H1 (cell line): ENCODE results near the gene POLR2C. TPM values are rescaled to one million over a fixed set of nuclear protein-coding genes. Genes with fewer than 3 reads are reported as not detected.

Experiments used
- CTCF ChIA-PET: fragments of 300-600 bp; sonication (Branson Sonifier 250); formaldehyde crosslinking; loops from one replicate; lab custom pipeline; 2021; ENCODE audit not compliant: partially characterized antibody; lab: Charles Lee
- POLR2A ChIA-PET: fragments of 300-600 bp; sonication (Branson Sonifier 250); formaldehyde crosslinking; loops from one replicate; lab custom pipeline; 2021; ENCODE audit warnings: inconsistent platforms; ENCODE audit not compliant: partially characterized antibody; lab: Charles Lee
- DNase-seq, 2 experiments: peaks; one replicate each; pipeline versions ENCODE4 v3.0.0 to v3.0.0-alpha.2; 2010 to 2022; ENCODE audit warnings: low spot score in 2 of 2, low read depth in 1 of 2, mixed read lengths in 1 of 2
- FAIRE-seq: peaks from 2 replicates; lab custom pipeline; 2011; peaks lifted over from hg19 to GRCh38; lab: Jason Lieb, UNC
- H2AFZ ChIP-seq: 2 replicates; pipeline ENCODE4 v1.8.1; 2012; ENCODE audit warnings: low read length, inconsistent platforms
- H2AK5ac ChIP-seq: 2 replicates; pipeline ENCODE4 v1.6.1; 2013; ENCODE audit warnings: low read depth, low read length
- H2BK120ac ChIP-seq: replicated peaks from 2 replicates; pipeline ENCODE3; 2013; ENCODE audit warnings: low read depth, low read length, inconsistent platforms
- H2BK12ac ChIP-seq: 2 replicates; pipeline ENCODE4 v1.6.1; 2013; ENCODE audit warnings: low read depth, low read length
- H2BK15ac ChIP-seq: 2 replicates; pipeline ENCODE4 v1.6.1; 2013; ENCODE audit warnings: low read length
- H2BK20ac ChIP-seq: 2 replicates; pipeline ENCODE4 v1.6.1; 2013; ENCODE audit warnings: low read length
- H2BK5ac ChIP-seq: 2 replicates; pipeline ENCODE4 v1.6.1; 2013; ENCODE audit warnings: low read depth, low read length
- H3K14ac ChIP-seq: 2 replicates; pipeline ENCODE4 v1.6.1; 2013; ENCODE audit warnings: inconsistent platforms; ENCODE audit not compliant: insufficient read length
- H3K18ac ChIP-seq: 2 replicates; pipeline ENCODE4 v1.6.1; 2013; ENCODE audit warnings: low read length; ENCODE audit errors: extremely low read depth
- H3K23ac ChIP-seq: 2 replicates; pipeline ENCODE4 v1.6.1; 2013; ENCODE audit warnings: inconsistent platforms; ENCODE audit not compliant: insufficient read length
- H3K23me2 ChIP-seq: 2 replicates; pipeline ENCODE4 v1.6.1; 2013; ENCODE audit warnings: low read depth, low read length
- H3K27ac ChIP-seq: 2 replicates; pipeline ENCODE4 v1.6.1; 2011; ENCODE audit warnings: low read depth, low read length, inconsistent platforms
- H3K27me3 ChIP-seq, 4 experiments: replicated peaks in 1 of 4; 1 replicate in 1 of 4; 2 replicates in 3 of 4; pipeline versions ENCODE4 v1.6.1 to v1.8.1; 2011 to 2013; ENCODE audit warnings: low read length in 3 of 4, mild to moderate bottlenecking in 3 of 4, inconsistent platforms in 2 of 4, mixed read lengths in 2 of 4, moderate library complexity in 1 of 4; ENCODE audit not compliant: control insufficient read depth in 3 of 4, insufficient read depth in 3 of 4; ENCODE audit errors: extremely low read depth in 1 of 4
- H3K36me3 ChIP-seq, 4 experiments: 2 replicates each; pipeline versions ENCODE4 v1.6.1 to v1.8.1; 2011 to 2013; ENCODE audit warnings: mild to moderate bottlenecking in 4 of 4, low read length in 3 of 4, moderate library complexity in 2 of 4, control low read depth in 1 of 4, inconsistent platforms in 1 of 4; ENCODE audit not compliant: insufficient read depth in 4 of 4, control insufficient read depth in 2 of 4
- H3K4ac ChIP-seq: replicated peaks from 2 replicates; pipeline ENCODE3; 2013; ENCODE audit warnings: low read length, low read depth, mixed read lengths, inconsistent platforms; ENCODE audit not compliant: insufficient read length
- H3K4me1 ChIP-seq, 4 experiments: replicated peaks in 1 of 4; 1 replicate in 1 of 4; 2 replicates in 3 of 4; pipeline versions ENCODE4 v1.6.1 to v1.8.1; 2011 to 2013; ENCODE audit warnings: low read length in 3 of 4, inconsistent platforms in 2 of 4, mixed read lengths in 1 of 4; ENCODE audit not compliant: insufficient read depth in 4 of 4, control insufficient read depth in 3 of 4
- H3K4me2 ChIP-seq, 2 experiments: 2 replicates each; pipeline versions ENCODE4 v1.6.1 to v1.8.1; 2011 to 2013; ENCODE audit warnings: low read depth in 2 of 2, low read length in 2 of 2, control low read depth in 1 of 2, inconsistent platforms in 1 of 2, mild to moderate bottlenecking in 1 of 2; ENCODE audit not compliant: insufficient read depth in 1 of 2
- H3K4me3 ChIP-seq, 4 experiments: fragments of 200-600, 300-600 bp in 1 of 4; sonication (generic), shearing (Covaris generic), sonication (Bioruptor Twin) in 1 of 4; 2 replicates each; pipeline versions ENCODE4 v1.5.1 to v1.8.1; 2011 to 2016; ENCODE audit warnings: low read length in 4 of 4, low read depth in 3 of 4, control low read depth in 2 of 4, inconsistent platforms in 2 of 4, mild to moderate bottlenecking in 2 of 4, mixed read lengths in 1 of 4, moderate library complexity in 1 of 4; ENCODE audit not compliant: insufficient read depth in 2 of 4; ENCODE audit errors: extremely low read depth in 1 of 4
- H3K56ac ChIP-seq: replicated peaks from 2 replicates; pipeline ENCODE3; 2013; ENCODE audit warnings: low read depth, mild to moderate bottlenecking, mixed read lengths, low read length, inconsistent platforms; ENCODE audit not compliant: insufficient read length
- H3K79me1 ChIP-seq: 2 replicates; pipeline ENCODE4 v1.6.1; 2013; ENCODE audit warnings: low read depth, low read length, control low read depth
- H3K79me2 ChIP-seq, 2 experiments: 2 replicates each; pipeline versions ENCODE4 v1.6.1 to v1.8.1; 2012 to 2013; ENCODE audit warnings: low read length in 2 of 2, mild to moderate bottlenecking in 2 of 2, inconsistent platforms in 1 of 2; ENCODE audit not compliant: insufficient read depth in 2 of 2, control insufficient read depth in 1 of 2
- H3K9ac ChIP-seq, 4 experiments: replicated peaks in 1 of 4; 1 replicate in 1 of 4; 2 replicates in 3 of 4; pipeline versions ENCODE4 v1.6.1 to v1.8.1; 2011 to 2013; ENCODE audit warnings: low read depth in 3 of 4, low read length in 3 of 4, control low read depth in 2 of 4, mild to moderate bottlenecking in 2 of 4, moderate library complexity in 2 of 4, inconsistent platforms in 1 of 4; ENCODE audit errors: extremely low read depth in 1 of 4
- H3K9me3 ChIP-seq, 2 experiments: 2 replicates each; pipeline versions ENCODE4 v1.6.1 to v1.8.1; 2012 to 2013; ENCODE audit warnings: mild to moderate bottlenecking in 2 of 2, moderate library complexity in 2 of 2, control low read depth in 1 of 2, inconsistent platforms in 1 of 2, low read depth in 1 of 2, low read length in 1 of 2, mixed read lengths in 1 of 2; ENCODE audit not compliant: insufficient read depth in 2 of 2
- H4K20me1 ChIP-seq, 2 experiments: replicated peaks in 1 of 2; 2 replicates each; pipeline versions ENCODE3 to v1.8.1; 2011 to 2013; ENCODE audit warnings: inconsistent platforms in 2 of 2, low read length in 2 of 2, mild to moderate bottlenecking in 1 of 2; ENCODE audit not compliant: insufficient read depth in 2 of 2, control insufficient read depth in 1 of 2
- H4K5ac ChIP-seq: 2 replicates; pipeline ENCODE4 v1.6.1; 2013; ENCODE audit warnings: low read length, low read depth, mixed read lengths, inconsistent platforms; ENCODE audit not compliant: insufficient read length
- H4K8ac ChIP-seq: 2 replicates; pipeline ENCODE4 v1.8.0; 2013; ENCODE audit warnings: mild to moderate bottlenecking, moderate library complexity, low read length, inconsistent platforms; ENCODE audit not compliant: insufficient read depth; ENCODE audit errors: extremely low read depth
- H4K91ac ChIP-seq: replicated peaks from 2 replicates; pipeline ENCODE3; 2013; ENCODE audit warnings: low read length, mixed read lengths, inconsistent platforms; ENCODE audit not compliant: insufficient read length
- ASH2L ChIP-seq: fragments of 200-600, 300-600 bp; sonication (generic); IDR thresholded peaks from one replicate; pipeline ENCODE4 v1.7.1; 2017; ENCODE audit warnings: low read length
- BCL11A ChIP-seq, 2 experiments: IDR thresholded peaks; one replicate each; pipeline ENCODE4 v1.6.1; 2011; ENCODE audit warnings: low read depth in 2 of 2, low read length in 2 of 2, mild to moderate bottlenecking in 2 of 2
- CBX5 ChIP-seq: fragments of 300-800, 300-1000 bp; sonication (generic); IDR thresholded peaks from 2 replicates; pipeline ENCODE4 v1.7.1; 2016; ENCODE audit warnings: antibody characterized with exemption, low read length, low read depth
- EP300 ChIP-seq, 2 experiments: IDR thresholded peaks; 1 replicate in 1 of 2; 2 replicates in 1 of 2; pipeline ENCODE4 v1.6.1; 2011 to 2012; ENCODE audit warnings: low read depth in 2 of 2, low read length in 2 of 2, mild to moderate bottlenecking in 2 of 2, borderline replicate concordance in 1 of 2, inconsistent platforms in 1 of 2, moderate library complexity in 1 of 2
- PHF8 ChIP-seq: fragments of 200-600 bp; sonication (generic); conservative IDR thresholded peaks from 2 replicates; pipeline ENCODE4 v1.7.1; 2012; ENCODE audit warnings: low read depth, mild to moderate bottlenecking, inconsistent platforms, low read length, moderate library complexity
- RFX5 ChIP-seq: IDR thresholded peaks from 2 replicates; pipeline ENCODE4 v1.6.1; 2011; ENCODE audit warnings: low read depth, low read length, improper control_type of control experiment, borderline replicate concordance
- RXRA ChIP-seq: IDR thresholded peaks from 2 replicates; pipeline ENCODE4 v1.6.1; 2011; ENCODE audit warnings: low read depth, mild to moderate bottlenecking, low read length, moderate library complexity; ENCODE audit not compliant: insufficient read depth
- SAP30 ChIP-seq: fragments of 300-600 bp; sonication (generic); IDR thresholded peaks from 2 replicates; pipeline ENCODE4 v1.7.1; 2012; ENCODE audit warnings: low read length, moderate library complexity, mild to moderate bottlenecking, inconsistent platforms; ENCODE audit not compliant: insufficient read depth, insufficient replicate concordance
- ZNF274 ChIP-seq: IDR thresholded peaks from 2 replicates; pipeline ENCODE4 v1.7.0; 2012; ENCODE audit warnings: low read length, borderline replicate concordance; ENCODE audit errors: extremely low read depth
- WGBS, 2 experiments: shearing (Covaris generic) in 1 of 2; methylation state at CpG; one replicate each; pipeline versions ENCODE4 v1.1.6 to v1.1.7; 2013 to 2015; ENCODE audit warnings: low lambda C conversion rate in 2 of 2, mixed read lengths in 2 of 2, inconsistent platforms in 1 of 2, low coverage in 1 of 2, missing lambda C conversion rate in 1 of 2; ENCODE audit not compliant: insufficient replicate concordance in 2 of 2, insufficient coverage in 1 of 2, insufficient read length in 1 of 2; ENCODE audit errors: extremely low coverage in 1 of 2, missing lambda C conversion rate in 1 of 2; 5-methylcytosine and 5-hydroxymethylcytosine counted together
- polyA plus RNA-seq, 7 experiments: library from polyadenylated mRNA; depleted of rRNA in 3 of 7; stranded (reverse) in 5 of 7; unstranded in 2 of 7; fragments of >200 nt in 5 of 7; fragments of 200-250 nt in 2 of 7; gene quantifications; 1 replicate in 5 of 7; 2 replicates in 1 of 7; 4 replicates in 1 of 7; pipeline versions ENCODE4 v1.2.1 to v1.2.3, GENCODE V29; 2011 to 2013; ENCODE audit warnings: missing spikeins in 2 of 7, mixed read lengths in 2 of 7
- total RNA-seq: library from RNA; stranded (reverse); fragmentation: NEBNext Ultra II Directional; extraction: Animal tissue kit (Norgen Biotek cat#: 25700); gene quantifications from 2 replicates; pipeline ENCODE4 v1.2.1, GENCODE V29; 2021

Gene POLR2C
- total and polyA plus RNA-seq, 2 of the 8 experiments (the other 6 are each of a cell fraction or from before 2014, with no cell fraction given) = 72.5 to 132 TPM

GRCh38 chr16:57486858-57487834 is 24.7 kb downstream of the POLR2C start:
- DNase-seq (no peak), FAIRE-seq (no peak)
- H3K18ac ChIP-seq = peak overlapping the region; percentile 71
- no peaks in the 10 kb centered on the region for H4K20me1 ChIP-seq
- peak overlapping the region; percentile 94 for H3K4ac ChIP-seq
- POLR2A ChIA-PET = interaction anchor here (0.9 to 2.4 kb wide), 10 partner anchors 11 to 55 kb away, joined by 3 to 9 read pairs (median 4); partner anchors contain the start of genes ADGRG5 and POLR2C
- peak overlapping the region; percentile 55 for H4K91ac ChIP-seq
- no peak overlapping the region for H3K9ac ChIP-seq
- no peak overlapping the region for H3K27ac ChIP-seq
- H3K27me3 ChIP-seq = peaks cover 0 to 12% (median 4%) of the 10 kb centered on the region in 4 experiments; a peak in 4 of 7 replicates
- 77% methylated on average over 8 of the region's 8 CpGs; no CpG with 5 or more reads in 1 of the 2 experiments for WGBS, 2 experiments
- H2BK120ac ChIP-seq = peak overlapping the region; percentile 99
- H2BK15ac ChIP-seq = 0 out of 2 replicates have a peak overlapping the region, but pooled peaks have one; percentile 88
- H3K23ac ChIP-seq = no peak overlapping the region
- peaks cover 0 to 14% (median 10%) of the 10 kb centered on the region in 4 experiments; a peak in 6 of 7 replicates for H3K4me1 ChIP-seq
- H3K4me2 ChIP-seq = peak overlapping the region; percentile 59 to 68
- H3K79me1 ChIP-seq = no peaks in the 10 kb centered on the region
- H3K9me3 ChIP-seq = peaks cover 3 to 6% of the 10 kb centered on the region in 2 experiments; a peak in 1 of 4 replicates
- 0 out of 2 replicates have a peak overlapping the region, but pooled peaks have one; percentile 27 for H2BK20ac ChIP-seq
- H2BK5ac ChIP-seq = peak overlapping the region; percentile 75; the same call in 1 of the 2 replicates
- peak overlapping the region in 3 of 4 experiments; percentile 11 to 79 (median 21); a peak in 4 of 8 replicates for H3K4me3 ChIP-seq
- peak overlapping the region; percentile 96 for H4K8ac ChIP-seq
- peaks cover 9% of the 10 kb centered on the region; the same call in 1 of the 2 replicates for H3K23me2 ChIP-seq
- peak overlapping the region; percentile 76 for H4K5ac ChIP-seq
- 0 out of 2 replicates have a peak overlapping the region, but pooled peaks have one; percentile 68 for H2BK12ac ChIP-seq
- peak overlapping the region; percentile 100 for H2AFZ ChIP-seq
- CTCF ChIA-PET = interaction anchor here (0.6 to 3.4 kb wide), 11 partner anchors 11 to 69 kb away, joined by 3 to 19 read pairs (median 7); partner anchors contain the start of gene POLR2C
- H3K36me3 ChIP-seq = no peaks in the 10 kb centered on the region
- H3K56ac ChIP-seq = no peak overlapping the region
- no peak overlapping the region for H2AK5ac ChIP-seq
- H3K79me2 ChIP-seq = no peaks in the 10 kb centered on the region
- H3K14ac ChIP-seq = no peak overlapping the region
- TF ChIP-seq PHF8 = no peak
- TF ChIP-seq CBX5 = no peak
- no peak for TF ChIP-seq RXRA
- no peak for TF ChIP-seq ZNF274
- TF ChIP-seq BCL11A (IDR thresholded peaks at IDR 0.05; ENCODE audit: low read depth in 2 of 2, low read length in 2 of 2) = no peak
- TF ChIP-seq RFX5 = no peak
- TF ChIP-seq SAP30 = no peak
- no peak for TF ChIP-seq EP300 (IDR thresholded peaks at IDR 0.05; ENCODE audit: borderline replicate concordance in 1 of 2, low read depth in 2 of 2, low read length in 2 of 2)
- no peak for TF ChIP-seq ASH2L
